Measurements from ENCODE around the gene RAB11FIP4. TPM values are rescaled to one million over a fixed set of nuclear protein-coding genes. Genes with fewer than 3 reads are reported as not detected.

Gene RAB11FIP4
- total RNA-seq, 2 experiments from 2014 or later, result 23.9 to 35.5 TPM

DNA sequence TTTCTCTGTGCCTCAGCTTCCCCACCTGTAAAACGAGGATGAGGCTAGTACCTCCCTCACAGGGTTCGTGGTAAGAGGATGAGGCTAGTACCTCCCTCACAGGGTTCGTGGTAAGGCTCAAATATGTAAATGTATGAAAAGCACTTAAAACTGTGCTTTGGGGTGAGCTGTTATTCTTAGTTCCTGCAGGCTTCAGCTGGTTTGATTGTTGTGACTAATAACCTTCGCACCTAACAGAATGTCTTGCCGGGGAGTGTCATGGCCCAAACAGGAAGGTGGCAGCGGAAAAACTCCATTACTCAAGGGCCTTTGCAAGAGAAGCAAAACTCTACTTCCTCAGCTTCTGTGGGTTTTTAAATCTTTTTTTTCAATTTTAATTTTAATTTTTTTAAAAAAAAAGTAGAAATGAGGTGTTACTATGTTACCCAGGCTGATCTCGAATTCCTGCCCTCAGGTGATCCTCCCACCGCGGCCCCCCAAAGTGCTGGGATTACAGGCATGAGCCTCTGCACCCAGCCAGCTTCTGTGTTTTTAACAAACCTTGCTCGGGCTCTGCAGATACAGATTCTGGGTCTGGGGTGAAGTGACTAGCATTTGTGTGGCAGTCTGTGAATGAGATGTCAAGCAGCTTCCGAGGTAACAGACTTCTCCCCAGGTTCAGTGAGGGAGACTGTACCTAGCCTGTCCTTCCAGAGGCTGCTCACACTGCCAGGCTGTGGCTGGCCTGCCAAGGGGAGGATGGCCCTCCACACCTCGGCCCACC is 103.0 kb downstream of the RAB11FIP4 start:
- DNase-seq, result peak; percentile 88
- peak; percentile 88 for ATAC-seq
- peaks cover 87% of the 10 kb centered on the region for H3K4me1 Mint-ChIP-seq
- peak overlapping the region; percentile 95 for H3K27ac Mint-ChIP-seq
- peaks cover 1% of the 10 kb centered on the region for H3K36me3 Mint-ChIP-seq
- H3K4me3 Mint-ChIP-seq, result peak overlapping the region; percentile 56
- H3K27me3 Mint-ChIP-seq, result no peaks in the 10 kb centered on the region
- CTCF ChIA-PET, result interaction anchor here (0.5 to 4.7 kb wide), 7 partner anchors 12 to 377 kb away, joined by 3 to 50 read pairs (median 4); no protein-coding TSS in a partner anchor
- no peaks in the 10 kb centered on the region for H3K9me3 Mint-ChIP-seq (ENCODE audit: low read depth)

DNA sequence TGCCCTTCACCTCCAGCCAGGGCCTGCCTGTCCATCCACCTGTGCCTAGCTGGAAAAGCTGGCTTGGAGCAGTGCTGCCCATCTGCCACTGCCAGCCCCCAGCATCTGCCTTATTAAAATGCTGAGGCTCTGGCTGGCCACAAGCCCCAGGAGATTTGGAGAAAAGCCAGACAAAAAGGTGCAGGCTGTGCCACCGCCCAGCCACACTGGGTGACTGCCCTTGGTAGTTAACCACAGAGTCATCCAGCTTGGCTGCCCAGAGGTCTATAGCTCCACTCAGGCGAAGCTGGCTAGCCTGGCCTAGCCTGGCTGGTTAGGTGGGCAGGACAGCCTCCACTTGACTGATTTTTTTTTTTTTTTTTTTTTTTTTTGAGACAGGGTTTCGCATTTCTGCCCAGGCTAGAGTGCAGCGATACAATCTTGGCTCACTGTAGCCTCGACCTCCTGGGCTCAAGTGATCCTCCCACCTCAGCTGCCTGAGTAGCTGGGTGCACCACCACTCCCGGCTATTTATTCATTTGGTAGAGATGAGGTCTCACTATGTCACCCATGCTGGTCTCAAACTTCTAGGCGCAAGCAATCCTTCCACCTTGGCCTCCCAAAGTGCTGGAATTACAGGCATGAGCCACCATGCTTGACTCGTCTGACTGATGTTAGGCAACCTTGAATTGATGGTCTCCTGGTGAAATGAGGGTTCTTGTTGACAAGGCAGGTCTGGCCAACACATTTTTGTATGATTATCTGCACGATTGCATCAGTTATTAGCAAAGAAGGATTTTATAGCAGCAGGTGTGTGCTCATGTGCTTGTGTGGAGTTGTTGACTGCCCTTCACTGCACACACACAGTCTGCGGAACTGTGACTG is 103.8 kb downstream of the RAB11FIP4 start:
- Mint-ChIP-seq H3K36me3 (peaks cover 1% of the 10 kb centered on the region), H3K27me3 (no peaks in the 10 kb centered on the region), H3K4me1 (peaks cover 88% of the 10 kb centered on the region), H3K9me3 (ENCODE audit: low read depth) (no peaks in the 10 kb centered on the region), H3K4me3 (peak overlapping the region; percentile 50), H3K27ac (peak overlapping the region; percentile 95)
- CTCF ChIA-PET, result interaction anchor here (1.2 to 4.7 kb wide), 5 partner anchors 14 to 30 kb away, joined by 3 to 50 read pairs (median 4); no protein-coding TSS in a partner anchor
- no peak for ATAC-seq
- DNase-seq, result no peak

DNA sequence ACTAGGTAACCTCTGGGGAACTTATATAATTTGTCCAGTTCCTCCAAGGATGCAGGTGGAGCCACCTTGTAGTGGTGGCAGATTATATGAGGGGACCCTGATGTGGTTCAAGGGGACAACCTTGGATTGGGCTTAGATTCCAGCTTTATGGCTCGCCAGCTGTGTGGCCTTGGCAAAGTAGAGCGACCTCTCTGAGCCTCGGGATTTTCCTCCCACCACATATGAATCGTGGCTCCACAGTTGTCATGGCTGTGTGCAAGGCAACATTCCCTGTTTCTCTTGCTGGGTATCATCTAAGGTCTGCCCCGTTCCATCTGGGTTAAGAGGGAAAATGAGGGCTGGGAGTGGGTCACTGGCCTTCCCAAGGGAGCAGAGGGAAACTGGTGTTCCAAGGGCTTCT is 104.6 kb downstream of the RAB11FIP4 start:
- H3K4me1 Mint-ChIP-seq, result peaks cover 81% of the 10 kb centered on the region
- H3K27me3 Mint-ChIP-seq, result no peaks in the 10 kb centered on the region
- no peaks in the 10 kb centered on the region for H3K9me3 Mint-ChIP-seq (ENCODE audit: low read depth)
- ATAC-seq, result no peak
- DNase-seq, result no peak
- H3K4me3 Mint-ChIP-seq, result no peak overlapping the region
- peaks cover 1% of the 10 kb centered on the region for H3K36me3 Mint-ChIP-seq
- CTCF ChIA-PET, result no interaction called here
- peak overlapping the region; percentile 95 for H3K27ac Mint-ChIP-seq

DNA sequence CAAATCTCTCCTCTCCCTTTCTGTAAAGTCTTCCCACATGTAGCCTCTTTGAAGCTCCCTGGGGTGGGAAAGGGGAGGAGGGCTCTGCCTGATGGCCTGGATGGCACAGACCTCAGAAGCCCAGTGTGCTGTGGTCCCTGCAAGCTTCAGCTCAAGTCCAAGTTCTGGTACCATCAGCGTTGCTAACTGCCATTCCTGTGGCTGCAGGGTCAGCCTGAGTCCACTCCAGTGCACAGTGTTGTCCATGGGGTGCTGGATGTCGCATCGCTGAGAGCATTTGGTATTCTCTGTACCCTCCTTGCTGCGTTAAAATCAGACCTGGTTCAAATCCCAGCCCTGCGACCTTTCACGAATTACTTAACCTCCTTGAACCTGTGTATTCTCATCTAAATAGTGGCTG is 105.1 kb downstream of the RAB11FIP4 start:
- peaks cover 76% of the 10 kb centered on the region for H3K4me1 Mint-ChIP-seq

DNA sequence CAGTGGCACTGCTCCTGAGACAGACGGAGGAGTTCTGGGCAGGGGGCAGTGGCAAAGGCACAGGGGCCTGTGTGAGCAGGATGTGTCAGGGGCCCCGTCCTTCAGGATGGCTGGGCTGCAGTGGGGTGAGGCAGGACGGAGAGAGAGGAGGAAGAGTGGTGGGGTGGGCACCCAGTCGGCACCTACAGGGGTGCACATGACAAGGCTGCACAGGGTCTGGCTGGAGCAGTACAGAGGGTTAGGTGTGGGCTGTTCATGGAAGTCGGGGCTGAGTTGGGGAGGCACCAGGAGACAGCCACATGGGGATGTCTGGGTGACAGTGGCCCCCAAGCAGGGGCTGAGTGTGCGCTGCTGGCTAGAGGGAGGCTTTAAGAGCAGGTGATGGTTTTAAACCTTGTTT is 106.0 kb downstream of the RAB11FIP4 start:
- CTCF ChIA-PET, result interaction anchor here (2.9 kb wide), 1 partner anchor 11 kb away, joined by 13 read pairs; no protein-coding TSS in a partner anchor
- no peak for ATAC-seq
- Mint-ChIP-seq H3K27ac (no peak overlapping the region), H3K4me3 (no peak overlapping the region), H3K27me3 (no peaks in the 10 kb centered on the region), H3K36me3 (peaks cover 3% of the 10 kb centered on the region), H3K9me3 (ENCODE audit: low read depth) (no peaks in the 10 kb centered on the region), H3K4me1 (peaks cover 68% of the 10 kb centered on the region)
- no peak for DNase-seq

More for the DNA sequence above, 105.1 kb downstream of the RAB11FIP4 start:
- CTCF ChIA-PET, result no interaction called here
- no peak overlapping the region for H3K4me3 Mint-ChIP-seq
- peaks cover 1% of the 10 kb centered on the region for H3K36me3 Mint-ChIP-seq
- H3K27ac Mint-ChIP-seq, result no peak overlapping the region
- no peaks in the 10 kb centered on the region for H3K27me3 Mint-ChIP-seq
- DNase-seq (no peak), ATAC-seq (no peak)
- H3K9me3 Mint-ChIP-seq (ENCODE audit: low read depth), result no peaks in the 10 kb centered on the region

DNA sequence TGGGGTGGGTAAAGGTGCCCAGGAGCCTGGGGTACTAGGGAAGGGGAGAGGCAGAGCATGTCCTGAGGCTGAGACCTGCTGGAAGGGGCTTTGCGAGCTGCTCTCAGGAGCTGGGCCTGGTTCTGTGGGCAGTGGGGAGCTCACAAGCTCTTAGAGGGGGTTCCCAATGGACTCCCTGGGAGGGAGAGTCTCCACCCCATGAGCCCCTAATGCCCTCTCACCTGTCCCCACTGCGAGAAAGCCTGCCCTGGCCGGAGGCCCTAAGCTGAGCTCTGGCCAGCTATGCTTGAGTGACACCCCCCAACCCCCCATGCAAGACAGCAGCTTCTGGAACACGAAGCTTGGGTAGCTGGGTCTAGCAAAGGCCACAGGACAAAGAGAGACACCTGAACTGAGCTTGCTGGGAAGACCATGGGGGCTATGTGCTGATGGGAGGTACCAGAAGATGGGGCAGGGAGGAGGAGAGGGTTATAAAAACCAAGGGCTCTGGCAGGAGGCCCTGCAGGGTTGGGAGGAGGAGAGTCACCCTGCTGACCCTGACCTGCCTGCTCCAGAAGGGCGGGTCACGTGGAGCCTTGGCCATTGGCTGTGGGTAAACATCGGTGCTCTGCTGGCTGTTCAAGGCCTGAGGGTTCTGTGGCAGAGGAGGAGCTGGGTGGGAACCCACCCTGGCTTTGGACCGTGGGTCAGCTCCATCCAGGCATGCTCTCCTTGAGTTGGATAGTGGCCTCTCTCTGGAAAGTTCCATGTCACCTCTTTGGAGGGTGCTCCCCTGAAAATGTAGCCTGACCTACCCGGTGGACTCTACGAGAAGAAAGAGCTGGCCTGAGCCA is 106.7 kb downstream of the RAB11FIP4 start:
- DNase-seq, result no peak

DNA sequence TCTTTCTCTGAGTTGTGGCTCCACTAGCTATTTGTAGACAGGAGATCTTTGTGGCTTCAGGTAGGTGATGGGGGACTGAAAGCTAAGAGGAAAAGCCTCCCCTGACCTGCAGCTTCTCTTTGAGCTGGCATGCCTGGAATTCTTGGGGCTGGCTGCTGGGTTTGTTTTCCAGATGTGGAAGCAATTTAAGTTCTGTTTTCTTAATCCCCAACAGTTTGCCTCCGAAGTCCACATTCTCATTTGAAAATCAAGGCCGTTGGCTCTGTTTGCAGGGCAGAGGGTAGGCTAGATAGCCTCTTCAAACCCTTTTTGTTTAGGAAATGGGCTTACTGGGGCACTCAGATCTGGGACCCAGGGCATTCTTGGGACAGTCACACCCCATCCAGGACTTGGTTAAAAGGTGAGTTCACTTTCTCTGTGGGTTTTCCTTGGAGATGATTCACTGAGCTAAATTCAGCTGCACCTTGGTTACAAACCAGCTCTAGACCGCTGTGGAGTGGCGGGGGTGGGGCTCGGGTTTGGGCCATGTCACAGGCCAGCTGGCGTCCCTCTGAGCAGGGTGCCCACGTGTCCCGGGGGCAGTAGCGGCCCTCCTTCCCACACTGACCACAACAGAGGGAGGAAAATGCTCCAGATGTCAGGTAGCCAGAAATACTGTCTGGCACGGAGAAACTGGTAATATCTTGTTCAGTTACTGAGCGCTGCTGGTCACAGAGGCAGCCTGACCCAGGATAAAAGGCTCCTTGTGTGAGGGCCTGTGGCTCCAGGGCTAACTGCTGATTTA is 108.5 kb downstream of the RAB11FIP4 start:
- Mint-ChIP-seq H3K4me3 (no peak overlapping the region), H3K36me3 (peaks cover 2% of the 10 kb centered on the region), H3K4me1 (peaks cover 43% of the 10 kb centered on the region), H3K9me3 (ENCODE audit: low read depth) (no peaks in the 10 kb centered on the region), H3K27ac (no peak overlapping the region), H3K27me3 (no peaks in the 10 kb centered on the region)
- DNase-seq, result no peak
- ATAC-seq, result no peak
- CTCF ChIA-PET, result interaction anchor here (1.4 to 2.9 kb wide), 2 partner anchors 8 to 24 kb away, joined by 3 to 13 read pairs; no protein-coding TSS in a partner anchor

More for the DNA sequence above, 106.7 kb downstream of the RAB11FIP4 start:
- CTCF ChIA-PET, result interaction anchor here (1.1 to 2.9 kb wide), 3 partner anchors 8 to 10 kb away, joined by 4 to 13 read pairs (median 4); no protein-coding TSS in a partner anchor
- Mint-ChIP-seq H3K4me3 (no peak overlapping the region), H3K36me3 (peaks cover 2% of the 10 kb centered on the region), H3K27me3 (no peaks in the 10 kb centered on the region), H3K27ac (no peak overlapping the region), H3K9me3 (ENCODE audit: low read depth) (no peaks in the 10 kb centered on the region), H3K4me1 (peaks cover 60% of the 10 kb centered on the region)
- no peak for ATAC-seq

DNA sequence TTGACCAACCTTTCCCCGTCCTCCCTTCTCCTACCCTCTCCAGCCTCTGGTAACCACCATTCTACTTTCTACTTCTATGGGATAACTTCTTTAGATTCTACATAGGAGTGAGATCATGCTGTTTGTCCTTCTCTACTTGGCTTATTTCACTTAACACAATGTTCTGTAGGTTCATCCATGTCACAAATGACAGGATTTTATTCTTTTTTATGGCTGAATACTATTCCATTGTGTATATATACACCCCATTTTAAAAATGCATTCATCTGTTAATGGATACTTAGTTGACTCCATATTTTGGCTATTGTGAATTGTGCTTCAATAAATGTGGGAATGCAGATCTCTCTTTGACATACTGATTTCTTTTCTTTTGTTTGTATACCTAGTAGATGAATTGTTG is 115.0 kb downstream of the RAB11FIP4 start:
- Mint-ChIP-seq H3K9me3 (ENCODE audit: low read depth) (no peaks in the 10 kb centered on the region), H3K4me3 (no peak overlapping the region), H3K27ac (peak overlapping the region; percentile 19), H3K36me3 (peaks cover 9% of the 10 kb centered on the region), H3K4me1 (peaks cover 46% of the 10 kb centered on the region), H3K27me3 (no peaks in the 10 kb centered on the region)
- DNase-seq, result no peak
- no peak for ATAC-seq
- CTCF ChIA-PET, result interaction anchor here (0.9 to 1.7 kb wide), 3 partner anchors 13 to 21 kb away, joined by 3 to 6 read pairs (median 3); no protein-coding TSS in a partner anchor

DNA sequence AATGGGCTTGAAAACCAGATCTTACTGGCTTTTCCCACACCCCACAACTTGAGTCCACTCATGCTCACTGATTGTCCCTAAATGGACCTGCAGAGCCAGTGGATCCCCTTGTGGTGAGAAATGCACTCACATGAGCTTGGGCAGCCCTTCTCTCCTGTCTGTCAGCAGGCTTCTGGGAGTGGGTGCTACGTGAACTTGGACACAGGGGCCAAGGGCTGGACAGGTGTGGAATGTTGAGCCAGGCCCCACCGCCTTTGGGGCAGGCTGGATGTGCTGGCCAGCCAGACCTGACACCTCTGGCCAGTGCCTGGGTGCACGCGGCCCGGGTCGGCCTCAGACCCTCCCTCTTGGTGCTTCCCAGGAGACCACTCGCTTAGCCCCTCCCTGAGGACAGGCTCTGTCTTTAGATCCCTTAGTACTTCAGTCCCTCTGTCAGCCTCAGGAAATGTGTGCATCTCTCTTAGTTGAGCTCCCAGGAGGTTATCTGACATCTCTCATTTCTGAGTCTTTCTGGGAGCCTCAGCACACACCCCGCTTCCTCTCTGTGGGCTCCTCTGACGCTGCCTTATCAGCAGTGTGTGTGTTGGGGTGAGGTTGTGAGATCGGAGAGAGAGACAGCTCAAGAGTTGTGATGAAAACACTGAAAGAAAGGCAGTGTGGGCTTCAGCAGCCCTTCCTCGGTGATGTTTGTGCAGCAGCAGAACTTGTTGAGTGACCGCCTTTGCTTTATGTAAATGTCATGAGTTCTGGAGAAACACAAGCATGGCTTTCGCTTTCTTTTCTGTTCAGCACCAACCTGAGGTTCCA is 117.0 kb downstream of the RAB11FIP4 start:
- CTCF ChIA-PET, result interaction anchor here (0.6 to 4.4 kb wide), 18 partner anchors 9 to 334 kb away, joined by 3 to 50 read pairs (median 4); partner anchors contain the start of gene EVI2B
- Mint-ChIP-seq H3K27me3 (no peaks in the 10 kb centered on the region), H3K9me3 (ENCODE audit: low read depth) (no peaks in the 10 kb centered on the region), H3K4me3 (peak overlapping the region; percentile 76), H3K36me3 (peaks cover 7% of the 10 kb centered on the region), H3K4me1 (peaks cover 47% of the 10 kb centered on the region), H3K27ac (peak overlapping the region; percentile 98)
- peak; percentile 92 for DNase-seq
- peak; percentile 90 for ATAC-seq

DNA sequence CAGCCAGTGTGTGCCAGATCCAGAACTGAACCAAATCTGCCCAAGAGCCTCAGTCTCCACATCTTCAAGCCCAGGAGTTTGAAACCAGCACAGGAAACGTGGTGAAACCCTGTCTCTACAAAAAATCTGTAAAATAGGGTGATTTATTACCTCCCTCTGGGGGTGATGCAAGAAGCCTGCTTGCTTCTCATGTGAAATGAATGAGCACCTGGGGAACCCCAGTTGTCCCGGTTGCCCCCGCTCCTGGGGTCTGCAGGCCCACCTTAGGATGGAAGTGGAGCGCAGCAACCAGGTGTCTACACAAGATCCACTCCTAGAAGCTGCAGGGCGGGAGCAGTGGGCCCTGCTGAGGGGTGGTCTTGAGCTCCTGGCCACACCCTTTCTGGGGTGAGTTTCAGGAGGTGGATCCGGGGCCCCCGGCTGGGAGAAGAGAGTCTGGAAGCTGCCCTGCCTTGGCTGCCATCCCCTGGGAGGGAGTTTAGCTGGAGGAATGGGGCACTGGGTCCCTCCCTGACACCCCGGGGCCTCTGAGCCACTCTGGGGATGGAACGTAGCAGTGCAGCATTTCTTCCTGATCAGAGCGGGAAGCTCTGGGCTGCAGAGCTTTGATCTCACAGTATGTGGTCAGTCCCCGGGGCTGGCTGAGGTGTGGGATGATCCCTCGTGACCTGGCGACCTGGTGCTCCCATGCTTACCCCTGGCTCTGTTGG is 117.8 kb downstream of the RAB11FIP4 start:
- DNase-seq, result peak; percentile 63
- Mint-ChIP-seq H3K4me1 (peaks cover 47% of the 10 kb centered on the region), H3K27ac (peak overlapping the region; percentile 98), H3K36me3 (peaks cover 7% of the 10 kb centered on the region), H3K4me3 (peak overlapping the region; percentile 76), H3K9me3 (ENCODE audit: low read depth) (no peaks in the 10 kb centered on the region), H3K27me3 (no peaks in the 10 kb centered on the region)
- CTCF ChIA-PET, result interaction anchor here (0.7 to 4.4 kb wide), 17 partner anchors 8 to 333 kb away, joined by 3 to 50 read pairs (median 5); partner anchors contain the start of gene EVI2B
- ATAC-seq, result peak; percentile 21

DNA sequence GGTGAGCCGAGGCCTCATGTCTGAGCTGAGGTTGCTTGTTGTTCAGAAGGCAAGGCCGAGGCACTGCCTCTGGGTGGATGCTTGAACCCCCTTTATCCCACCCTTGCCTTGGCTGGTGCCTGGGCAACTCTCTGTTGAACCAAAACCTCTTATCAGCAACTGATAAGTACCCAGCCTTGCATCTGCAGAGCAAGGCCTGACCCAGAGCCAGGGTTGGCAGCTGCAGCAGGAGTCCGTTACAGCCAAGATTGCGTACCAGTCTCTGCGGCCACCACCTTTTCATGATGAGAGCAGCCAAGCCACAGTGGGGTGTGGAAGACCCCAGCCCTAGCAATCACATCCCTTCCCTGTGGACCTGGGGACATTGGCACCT is 118.3 kb downstream of the RAB11FIP4 start:
- Mint-ChIP-seq H3K4me3 (peak overlapping the region; percentile 76), H3K27ac (peak overlapping the region; percentile 98), H3K4me1 (peaks cover 48% of the 10 kb centered on the region), H3K9me3 (ENCODE audit: low read depth) (no peaks in the 10 kb centered on the region), H3K36me3 (peaks cover 7% of the 10 kb centered on the region), H3K27me3 (no peaks in the 10 kb centered on the region)
- CTCF ChIA-PET, result interaction anchor here (1.5 to 4.4 kb wide), 8 partner anchors 9 to 120 kb away, joined by 3 to 50 read pairs (median 14); no protein-coding TSS in a partner anchor
- DNase-seq, result no peak
- ATAC-seq, result no peak
